Measurements from ENCODE around the gene ABHD1.

GRCh38 chr2:27093430-27094352 lies 29.9 kb upstream of the ABHD1 start:
- TF ChIP-seq CTCF (IDR thresholded peaks at IDR 0.05), result no peak
- no peak for TF ChIP-seq POLR2AphosphoS5 (IDR thresholded peaks at IDR 0.05)

All from prostate gland (tissue), 2 donors.